DND-41 (cell line): Measurements from ENCODE around the gene SF3B3.

Experiments used
- EZH2 ChIP-seq: IDR thresholded peaks from 3 replicates; pipeline ENCODE4 v1.6.1; 2012; ENCODE audit warnings: borderline replicate concordance, low read depth, mild to moderate bottlenecking, moderate library complexity, low read length, inconsistent platforms; ENCODE audit not compliant: severe bottlenecking
- TF ChIP-seq, protein P1 (sequence below): IDR thresholded peaks from 2 replicates; pipeline ENCODE4 v1.5.1; 2012; ENCODE audit warnings: borderline replicate concordance, low read length, moderate library complexity, mild to moderate bottlenecking; ENCODE audit not compliant: poor library complexity, severe bottlenecking; ENCODE audit errors: extremely low read depth

DNA sequence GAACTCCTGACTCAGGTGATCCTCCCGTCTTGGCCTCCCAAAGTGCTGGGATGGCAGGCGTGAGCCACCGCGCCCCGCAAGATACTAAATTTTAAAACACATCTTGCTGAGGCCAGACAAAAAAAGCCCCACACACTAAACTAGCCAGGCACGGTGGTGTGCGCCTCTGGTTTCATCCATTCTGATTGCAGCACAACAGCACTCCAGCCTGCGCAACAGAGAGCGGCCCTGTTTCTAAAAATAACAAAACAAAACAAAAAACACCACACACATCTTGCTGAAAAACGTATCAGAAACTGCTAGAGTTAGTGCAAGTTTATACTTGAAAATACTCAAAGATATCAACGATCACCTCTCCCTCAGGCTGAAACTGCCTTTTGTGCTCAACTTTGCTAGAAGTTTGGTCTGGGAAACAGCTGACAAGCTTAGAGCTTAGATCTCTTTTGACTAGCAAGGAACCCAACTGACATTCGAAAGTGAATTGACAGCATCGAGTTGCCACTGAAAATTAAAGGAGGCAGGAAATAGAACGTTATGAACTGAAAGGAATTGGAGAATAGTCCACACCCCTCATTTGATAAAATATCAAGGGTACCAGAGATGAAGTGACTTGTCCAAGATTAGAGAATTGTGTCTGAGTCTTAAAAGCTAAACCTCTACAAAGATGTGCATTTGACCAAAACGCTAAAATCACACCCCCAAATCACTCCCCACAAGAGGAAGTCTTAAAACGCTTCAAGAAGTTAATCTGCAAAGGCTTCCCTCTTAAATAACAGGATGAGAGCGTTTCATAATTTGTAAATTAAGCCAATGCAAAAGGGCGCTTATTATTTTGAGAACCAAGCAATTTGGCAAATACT, 1.2 kb upstream of the SF3B3 start:
- TF ChIP-seq, protein P1, sequence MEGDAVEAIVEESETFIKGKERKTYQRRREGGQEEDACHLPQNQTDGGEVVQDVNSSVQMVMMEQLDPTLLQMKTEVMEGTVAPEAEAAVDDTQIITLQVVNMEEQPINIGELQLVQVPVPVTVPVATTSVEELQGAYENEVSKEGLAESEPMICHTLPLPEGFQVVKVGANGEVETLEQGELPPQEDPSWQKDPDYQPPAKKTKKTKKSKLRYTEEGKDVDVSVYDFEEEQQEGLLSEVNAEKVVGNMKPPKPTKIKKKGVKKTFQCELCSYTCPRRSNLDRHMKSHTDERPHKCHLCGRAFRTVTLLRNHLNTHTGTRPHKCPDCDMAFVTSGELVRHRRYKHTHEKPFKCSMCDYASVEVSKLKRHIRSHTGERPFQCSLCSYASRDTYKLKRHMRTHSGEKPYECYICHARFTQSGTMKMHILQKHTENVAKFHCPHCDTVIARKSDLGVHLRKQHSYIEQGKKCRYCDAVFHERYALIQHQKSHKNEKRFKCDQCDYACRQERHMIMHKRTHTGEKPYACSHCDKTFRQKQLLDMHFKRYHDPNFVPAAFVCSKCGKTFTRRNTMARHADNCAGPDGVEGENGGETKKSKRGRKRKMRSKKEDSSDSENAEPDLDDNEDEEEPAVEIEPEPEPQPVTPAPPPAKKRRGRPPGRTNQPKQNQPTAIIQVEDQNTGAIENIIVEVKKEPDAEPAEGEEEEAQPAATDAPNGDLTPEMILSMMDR, result no peak
- TF ChIP-seq EZH2, result no peak
